SKM-1 (cell line): ENCODE measurements around the gene MYO7B.

Source experiments
- DNase-seq: peaks from one replicate; lab custom pipeline; 2025; ENCODE audit not compliant: unreplicated experiment; lab: John Stamatoyannopoulos, UW

The MYO7B gene

GRCh38 chr2:127607399-127607908 is 72.0 kb downstream of the MYO7B start:
- DNase-seq = no peak

DNA sequence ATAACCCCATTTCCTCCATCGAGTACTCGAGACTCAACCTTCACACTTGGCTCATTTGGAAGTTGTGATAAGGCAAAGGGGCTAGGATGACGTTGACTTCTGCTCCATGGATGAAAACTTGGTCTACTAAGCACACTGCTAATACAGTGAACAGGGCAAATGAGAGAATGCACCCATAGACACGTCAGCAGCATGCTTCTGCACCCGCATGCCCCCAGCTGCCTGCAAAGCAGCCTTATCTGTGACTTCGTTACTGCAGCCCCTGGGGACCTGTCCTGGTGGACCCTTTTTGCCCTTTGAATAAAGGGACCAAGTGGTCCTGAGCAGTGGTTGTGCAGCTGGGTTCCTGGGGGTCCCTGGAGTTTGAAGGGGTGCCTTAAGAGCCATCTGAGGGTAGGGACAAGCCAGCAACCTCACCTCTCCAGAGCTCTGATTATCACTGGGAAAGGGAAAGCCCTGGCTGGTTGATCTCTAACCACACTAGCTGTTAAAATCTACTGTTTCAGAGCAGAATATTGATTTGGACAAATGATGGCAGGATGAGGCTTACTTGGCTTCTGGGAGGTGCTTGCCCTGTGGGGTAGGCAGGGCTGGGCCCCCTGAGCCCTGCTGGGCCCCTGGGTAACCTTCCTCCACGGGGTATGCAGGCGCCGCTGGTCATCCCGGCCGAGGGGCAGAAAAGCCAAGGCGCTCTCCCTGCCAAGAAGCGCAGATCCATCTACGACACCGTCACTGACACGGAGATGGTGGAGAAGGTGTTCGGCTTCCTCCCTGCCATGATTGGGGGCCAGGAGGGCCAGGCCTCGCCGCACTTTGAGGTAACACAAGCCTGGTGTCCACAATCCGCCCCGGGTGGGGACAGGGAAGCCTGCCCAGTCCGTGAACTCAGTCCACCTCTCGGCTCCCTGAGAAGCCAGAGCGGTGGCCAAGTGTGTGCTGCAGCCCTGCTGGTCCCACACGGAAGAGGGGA is 72.9 kb downstream of the MYO7B start:
- DNase-seq = no peak

GRCh38 chr2:127609031-127609751 is 73.7 kb downstream of the MYO7B start:
- no peak for DNase-seq

- DNase-seq = no peak
Measured at GRCh38 chr2:127609818-127610217, 74.3 kb downstream of the MYO7B start.

DNA sequence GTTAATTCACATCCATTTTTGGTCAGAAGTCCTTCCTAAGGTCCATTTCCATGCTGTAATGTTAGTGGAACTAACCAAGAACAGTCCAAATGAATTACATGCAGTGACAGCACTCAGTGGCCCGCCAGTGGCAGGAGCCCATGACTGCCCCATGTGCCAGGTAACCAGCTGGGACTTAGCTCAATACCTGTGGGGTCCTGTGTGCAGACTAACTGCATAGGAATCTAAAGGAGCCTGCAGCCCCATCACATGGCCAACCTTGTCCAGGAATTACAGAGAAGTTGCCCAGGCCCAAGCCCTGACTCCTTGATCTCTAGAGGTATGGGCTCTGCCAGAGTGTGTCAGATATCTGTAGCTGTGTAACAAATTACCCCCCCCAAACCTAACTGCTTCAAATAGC is 75.1 kb downstream of the MYO7B start:
- no peak for DNase-seq

DNA sequence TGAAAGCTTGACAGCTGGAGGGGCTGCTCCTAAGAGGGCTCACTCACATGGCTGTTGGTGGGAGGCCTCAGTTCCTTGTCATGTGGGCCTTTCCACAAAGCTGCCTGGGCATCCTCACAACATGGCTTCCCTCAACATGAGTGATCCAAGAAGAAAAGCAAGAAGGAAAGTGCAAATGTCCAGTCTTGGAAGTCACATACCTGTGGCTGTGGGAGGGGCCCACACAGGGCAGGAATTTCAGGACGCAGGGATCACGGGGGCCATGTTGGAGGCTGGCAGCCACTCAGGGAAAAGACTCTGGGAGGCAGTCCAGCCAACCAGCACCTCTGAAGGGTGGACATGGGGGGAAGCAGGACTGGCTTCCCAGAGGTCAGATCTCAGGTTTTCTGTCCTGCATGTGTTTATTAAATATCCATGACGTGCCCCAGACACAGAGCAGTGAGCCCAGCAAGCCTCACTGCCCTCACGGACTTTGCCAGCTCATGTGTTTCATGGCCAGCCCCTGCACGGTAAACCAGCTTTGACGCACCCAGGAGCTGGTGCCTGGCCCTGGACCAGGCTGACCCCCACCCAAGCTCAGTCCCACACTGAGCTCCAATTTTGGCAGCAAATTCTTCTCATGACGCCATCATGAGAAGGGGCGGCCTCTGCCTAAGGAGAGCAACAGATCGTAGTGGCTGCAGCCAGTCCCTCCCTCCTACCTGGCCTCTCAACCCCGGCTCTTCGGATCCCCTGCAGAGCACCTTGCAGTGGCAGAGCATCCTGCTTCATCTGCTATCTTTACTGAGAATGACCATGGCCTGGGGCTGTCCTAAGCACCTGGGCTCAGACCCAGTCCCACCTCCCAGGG is 75.8 kb downstream of the MYO7B start:
- no peak for DNase-seq

- DNase-seq = no peak
Measured at GRCh38 chr2:127612111-127612822, 76.8 kb downstream of the MYO7B start.

- no peak for DNase-seq
Measured at GRCh38 chr2:127614246-127614645, 78.8 kb downstream of the MYO7B start.

DNA sequence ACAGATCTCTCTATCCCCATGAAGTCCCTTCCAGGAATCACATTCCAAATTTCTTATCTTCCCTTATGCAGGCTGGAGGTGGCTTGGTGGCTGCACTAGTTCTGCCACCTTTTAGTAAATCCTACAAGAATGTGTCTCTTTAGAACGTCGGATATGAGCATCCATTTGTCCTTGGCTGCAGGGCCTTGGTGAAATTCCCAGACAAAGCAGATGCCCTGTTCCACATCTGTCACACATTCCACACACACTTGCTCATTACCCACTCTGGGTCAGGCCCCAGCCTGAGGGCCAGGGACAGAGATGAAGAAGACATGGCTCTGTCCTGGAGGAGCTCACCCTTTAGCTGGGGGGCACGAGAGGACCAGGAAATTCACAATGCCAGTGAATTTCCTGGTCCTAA is 79.2 kb downstream of the MYO7B start:
- DNase-seq = no peak

GRCh38 chr2:127615511-127616166 is 80.2 kb downstream of the MYO7B start:
- no peak for DNase-seq

GRCh38 chr2:127618551-127619202 is 83.2 kb downstream of the MYO7B start:
- no peak for DNase-seq

GRCh38 chr2:127619203-127619590 is 83.7 kb downstream of the MYO7B start:
- DNase-seq = no peak

GRCh38 chr2:127619877-127620705 is 84.6 kb downstream of the MYO7B start:
- DNase-seq = no peak

GRCh38 chr2:127620866-127621265 is 85.4 kb downstream of the MYO7B start:
- no peak for DNase-seq

- no peak for DNase-seq
Measured at GRCh38 chr2:127621981-127622431, 86.5 kb downstream of the MYO7B start.

DNA sequence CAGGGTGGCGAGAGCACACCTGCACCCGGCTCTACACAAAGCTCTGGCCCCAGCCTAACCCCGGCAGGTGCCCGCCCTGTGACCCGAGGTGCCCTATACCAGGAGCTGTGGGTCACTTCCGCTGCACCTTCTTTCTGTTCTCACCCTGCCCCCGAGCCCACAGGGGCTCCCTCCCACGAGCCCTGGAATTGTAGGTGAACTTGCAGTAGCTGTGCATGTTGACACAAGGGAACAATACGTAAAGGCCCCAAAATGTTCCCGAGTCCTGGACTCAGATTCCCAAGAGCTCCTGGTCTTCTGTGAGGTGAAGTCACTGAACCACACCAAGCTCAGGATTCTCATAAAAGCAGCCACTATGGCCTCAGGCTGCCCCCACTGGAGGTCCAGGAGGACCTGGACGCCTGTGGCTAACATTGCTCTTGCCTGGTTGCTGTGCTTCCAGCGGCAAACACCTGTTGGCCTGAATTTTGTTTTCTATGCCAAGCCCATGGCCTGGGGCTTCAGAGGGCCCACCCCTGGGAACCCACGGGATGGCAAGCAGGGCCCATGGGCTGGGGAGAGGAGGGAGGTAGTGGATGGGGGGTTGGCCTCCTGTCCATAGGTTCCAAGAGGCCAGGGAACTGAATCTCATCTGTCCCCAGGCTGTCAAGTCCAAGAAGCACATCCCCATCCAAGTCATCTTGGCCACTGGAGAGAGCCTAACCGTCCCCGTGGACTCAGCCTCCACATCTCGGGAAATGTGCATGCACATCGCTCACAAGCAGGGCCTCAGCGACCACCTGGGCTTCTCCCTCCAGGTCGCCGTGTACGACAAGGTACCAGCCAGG is 87.3 kb downstream of the MYO7B start:
- DNase-seq = no peak
